ENCODE results near the gene HTR1A.

HTR1A gene

DNA sequence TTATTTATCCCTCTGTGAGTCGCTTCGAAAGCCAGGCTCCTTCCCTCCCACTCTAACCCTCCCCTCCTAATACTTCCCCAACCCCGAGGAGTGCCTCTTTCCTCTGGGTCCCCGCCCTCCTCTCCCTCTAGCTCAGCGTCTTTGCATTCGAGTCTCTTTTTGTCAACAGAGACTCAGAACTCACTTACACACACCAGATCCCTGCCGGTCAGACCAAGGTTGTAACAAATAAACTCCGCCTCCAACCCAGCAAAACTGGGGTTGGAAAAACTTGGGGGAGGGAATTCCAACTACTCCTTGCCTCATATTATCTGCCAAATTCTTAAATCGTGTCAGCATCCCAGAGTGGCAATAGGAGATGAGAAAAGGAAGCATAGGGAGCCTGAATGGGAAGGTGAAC is at the start of gene HTR1A:
Gene HTR1A (minus strand): TSS at position 167 of the 400 bp plus-strand sequence. CDS start 726 bp downstream, outside the sequence.
- peak in 2 of 56 donors; percentile 1 to 28 for DNase-seq

DNA sequence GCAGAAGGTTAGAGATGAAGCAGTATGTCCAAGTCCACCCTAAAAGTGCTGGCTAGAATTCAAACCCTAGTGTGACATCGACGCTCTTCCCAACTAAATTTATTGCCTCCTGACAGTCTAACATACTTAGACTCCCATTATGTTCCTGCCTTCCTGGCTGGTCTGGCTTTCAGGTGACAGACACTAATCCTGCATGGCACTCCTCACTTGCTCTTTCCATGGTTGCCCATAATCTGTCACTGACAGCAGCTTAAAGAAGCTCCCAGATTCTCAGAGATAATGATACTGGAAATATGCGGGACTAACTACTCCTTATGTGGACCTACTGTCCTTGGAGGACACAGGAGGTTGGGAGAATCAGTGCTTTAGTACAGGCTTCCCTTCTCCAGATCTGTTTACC is 41.7 kb upstream of the HTR1A start:
- DNase-seq = no peak

DNA sequence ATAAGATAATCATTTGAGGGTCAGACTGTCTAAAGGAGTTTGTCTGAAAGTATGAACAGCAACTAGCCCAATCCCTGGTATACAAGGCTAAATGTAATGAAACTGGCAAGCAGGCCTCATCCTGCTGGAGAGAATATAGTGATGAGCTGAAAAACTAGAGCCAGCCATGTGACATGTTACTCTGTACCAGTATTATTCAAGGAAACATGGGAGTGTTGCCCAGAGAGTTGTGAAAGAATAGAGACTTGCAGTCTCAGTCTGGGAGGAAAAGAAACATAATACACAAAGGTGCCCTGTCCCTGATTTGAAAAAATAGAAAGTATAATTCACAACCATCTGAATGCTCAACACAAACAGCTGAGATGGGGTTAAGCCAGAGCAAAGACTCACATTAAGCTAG is 37.9 kb upstream of the HTR1A start:
- peak in 15 of 56 donors; percentile 1 to 60 (median 3) for DNase-seq

DNA sequence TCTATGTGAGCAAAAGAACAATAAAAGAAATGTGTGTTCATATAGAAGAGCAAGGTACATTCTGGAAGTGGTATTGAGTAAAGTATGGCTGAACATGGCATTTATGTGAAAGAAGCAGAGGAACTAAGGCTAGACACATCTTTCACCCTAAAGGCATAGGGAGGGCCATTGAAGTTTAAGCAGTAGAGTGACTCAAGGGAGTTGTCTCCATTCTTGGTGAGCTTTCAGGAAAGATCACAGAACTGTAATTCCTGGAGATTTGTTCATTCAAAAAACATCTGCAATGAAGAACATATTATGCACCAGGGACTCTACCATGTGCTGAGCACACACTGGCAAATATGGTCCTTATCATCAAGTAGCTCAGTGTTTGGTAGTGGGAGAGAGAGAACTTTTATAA is 24.8 kb upstream of the HTR1A start:
- no peak for DNase-seq

DNA sequence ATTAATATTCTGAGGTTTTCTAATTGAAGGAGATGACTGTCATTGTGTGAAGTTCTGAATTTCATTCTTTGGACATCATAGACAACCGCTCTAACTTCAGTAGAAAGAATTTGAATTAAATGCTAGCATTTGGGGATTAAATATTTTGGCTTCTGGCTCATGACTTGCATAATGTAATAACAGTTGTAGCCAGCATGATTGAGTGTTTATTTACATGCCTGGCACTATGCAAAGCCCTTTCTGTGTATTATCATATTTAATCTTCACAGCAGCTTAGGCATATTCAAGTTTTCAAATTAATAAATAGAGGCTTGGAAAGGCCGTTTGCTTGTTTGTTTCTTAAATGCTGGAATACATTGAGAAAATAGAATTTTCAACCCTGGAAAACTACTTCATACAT is 19.6 kb upstream of the HTR1A start:
- DNase-seq = no peak

DNA sequence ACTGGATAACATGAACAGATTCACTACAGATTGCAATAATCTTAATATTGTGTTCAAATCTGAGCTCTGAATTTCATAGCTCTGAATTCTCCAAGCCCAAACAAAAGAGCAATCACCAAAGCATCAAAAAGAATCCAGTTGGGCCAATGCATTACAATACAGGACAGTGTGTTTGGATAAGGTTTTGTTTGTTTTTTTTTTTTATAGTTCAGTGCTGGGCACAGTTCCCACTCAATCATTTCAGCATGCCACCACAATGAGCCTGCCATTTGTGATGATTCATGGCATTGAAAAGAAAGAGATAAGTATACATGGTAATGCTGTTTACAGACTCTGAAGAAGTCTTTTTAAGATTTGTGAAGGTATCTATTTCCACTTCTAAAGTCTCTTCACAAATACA is 1.7 kb upstream of the HTR1A start:
- DNase-seq = no peak

DNA sequence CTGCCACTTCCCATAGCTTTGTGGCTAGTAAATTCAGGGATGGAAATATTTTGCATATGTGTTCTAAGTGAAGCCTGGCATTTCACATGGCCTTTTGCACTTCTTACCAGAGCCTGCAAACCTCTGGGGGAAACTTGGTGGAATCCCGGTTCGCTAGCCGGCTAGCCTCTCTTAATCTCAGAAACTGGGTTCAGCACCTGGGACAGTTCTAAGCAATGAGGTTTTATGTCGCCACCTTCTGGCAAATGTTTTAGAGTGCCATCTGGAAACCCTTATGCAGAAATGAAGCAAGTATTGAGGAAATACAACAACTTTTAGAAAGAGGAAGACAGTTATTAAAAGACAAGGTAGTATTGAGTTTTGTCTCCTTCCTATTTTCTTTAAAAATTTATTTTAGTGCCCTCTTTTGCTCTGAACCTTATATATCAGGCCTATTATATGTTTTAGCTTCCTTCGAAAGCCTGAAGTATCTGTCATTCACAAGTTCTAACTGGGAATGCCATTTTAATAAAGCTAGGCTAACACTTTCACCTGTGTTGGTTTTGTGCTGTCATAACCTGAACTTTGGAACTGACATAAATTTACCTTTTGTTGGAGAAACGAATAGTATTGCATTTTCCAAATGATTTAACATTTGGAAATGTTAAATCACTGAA is 963 bp upstream of the HTR1A start:
- DNase-seq = peak in 19 of 56 donors; percentile 2 to 66 (median 20)

DNA sequence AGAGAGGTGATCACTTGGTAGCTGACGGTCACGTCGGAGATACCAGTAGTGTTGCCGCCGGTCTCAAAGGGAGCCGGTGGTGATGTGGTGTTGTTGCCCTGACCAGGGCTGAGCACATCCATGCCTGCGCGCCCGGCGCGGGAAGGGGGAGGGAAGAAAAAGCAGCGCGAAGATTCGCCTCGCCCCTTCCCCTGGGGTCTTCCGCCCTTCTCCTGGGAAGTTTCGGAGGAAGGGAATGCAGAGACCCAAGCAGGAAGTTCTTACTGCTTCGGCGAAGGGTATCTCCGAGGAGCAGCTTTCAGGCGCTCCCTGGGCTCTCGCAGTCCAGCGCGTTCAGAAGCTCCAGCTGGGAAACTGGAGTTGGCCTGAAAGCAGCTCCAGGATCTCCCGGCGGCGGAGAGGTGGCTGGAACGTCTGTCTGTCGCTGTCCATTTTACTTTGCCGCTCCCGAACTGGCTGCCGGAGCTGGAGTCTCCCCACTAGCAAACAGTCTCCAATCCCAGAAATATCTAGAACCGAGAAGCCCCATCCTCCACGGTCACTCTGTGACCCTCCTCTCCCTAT is 565 bp downstream of the HTR1A start:
- DNase-seq = peak in 3 of 56 donors; percentile 3 to 37 (median 33)

DNA sequence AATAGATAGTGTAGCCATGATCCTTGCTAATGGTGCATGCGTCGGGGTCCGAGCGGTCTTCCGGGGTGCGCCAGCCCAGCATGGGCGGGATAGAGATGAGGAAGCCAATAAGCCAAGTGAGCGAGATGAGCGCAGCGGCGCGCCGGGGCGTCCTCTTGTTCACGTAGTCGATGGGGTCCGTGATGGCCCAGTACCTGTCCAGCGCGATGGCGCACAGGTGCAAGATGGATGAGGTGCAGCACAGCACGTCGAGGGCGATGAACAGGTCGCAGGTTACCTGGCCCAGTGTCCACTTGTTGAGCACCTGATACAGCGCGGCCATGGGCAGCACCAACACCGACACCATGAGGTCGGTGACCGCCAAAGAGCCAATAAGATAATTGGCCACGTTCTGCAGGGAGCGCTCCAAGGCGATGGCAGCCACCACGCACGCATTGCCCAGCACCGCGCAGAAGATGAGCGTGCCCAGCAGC is 1.1 kb downstream of the HTR1A start:
- peak in 7 of 56 donors; percentile 2 to 44 (median 26) for DNase-seq

DNA sequence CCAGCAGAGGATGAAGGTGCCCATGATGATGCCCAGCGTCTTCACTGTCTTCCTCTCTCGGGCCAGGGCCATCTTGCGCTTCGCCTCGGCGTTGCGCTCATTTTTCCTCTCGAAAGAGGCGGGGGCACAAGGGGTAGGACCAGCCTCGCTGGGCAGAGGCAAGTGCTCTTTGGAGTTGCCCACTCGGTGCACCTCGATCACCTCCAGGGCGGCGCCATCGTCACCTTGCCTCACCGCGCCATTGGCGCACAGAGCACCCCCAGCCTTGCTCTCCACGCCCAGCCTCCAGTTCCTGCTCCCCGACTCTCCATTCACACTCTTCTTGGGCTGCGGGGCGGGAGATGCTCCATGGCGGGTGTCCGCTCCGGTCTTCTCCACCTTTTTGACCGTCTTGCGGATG is 1.6 kb downstream of the HTR1A start:
- peak in 4 of 56 donors; percentile 9 to 44 (median 25) for DNase-seq

DNA sequence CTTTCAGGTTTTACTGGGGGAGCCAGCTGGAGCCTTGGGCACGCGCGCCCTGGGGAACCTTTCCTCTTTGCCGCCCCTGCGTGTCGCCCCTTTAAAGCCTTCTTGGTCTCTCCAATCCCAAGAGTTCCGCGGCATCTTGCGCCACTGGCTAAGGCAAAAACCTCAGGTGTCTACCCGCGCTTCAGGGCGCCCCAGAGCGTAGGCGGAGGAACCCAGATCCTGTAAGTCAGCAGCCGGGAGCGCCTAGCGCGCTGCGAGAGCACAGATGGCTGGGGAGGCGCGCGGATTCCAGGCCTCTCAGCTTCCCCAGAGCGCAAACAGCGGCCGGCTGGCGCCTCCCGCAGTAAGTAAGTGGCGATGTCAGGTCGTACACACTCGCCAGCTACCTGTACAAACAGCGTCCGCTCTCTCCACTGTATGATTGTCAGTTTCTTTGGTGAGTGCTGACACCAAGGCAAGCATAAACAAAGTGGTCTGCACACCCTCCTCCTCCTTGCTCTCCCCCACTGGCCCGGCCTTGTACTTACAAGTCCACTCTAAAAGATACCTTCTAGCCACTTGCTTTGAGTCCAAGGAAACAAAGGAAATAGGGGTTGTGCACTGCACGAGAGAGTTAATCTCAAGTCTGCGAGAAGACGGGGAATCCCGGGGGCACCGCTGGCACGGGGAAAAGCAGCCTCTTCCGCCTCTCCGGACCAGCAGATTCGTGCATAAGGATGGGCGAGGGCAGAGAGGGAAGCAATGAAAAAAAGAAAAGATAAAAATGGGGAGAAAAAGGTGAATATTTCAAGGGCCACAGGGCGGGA is 2.9 kb downstream of the HTR1A start:
- peak in 24 of 56 donors; percentile 8 to 64 (median 48) for DNase-seq

DNA sequence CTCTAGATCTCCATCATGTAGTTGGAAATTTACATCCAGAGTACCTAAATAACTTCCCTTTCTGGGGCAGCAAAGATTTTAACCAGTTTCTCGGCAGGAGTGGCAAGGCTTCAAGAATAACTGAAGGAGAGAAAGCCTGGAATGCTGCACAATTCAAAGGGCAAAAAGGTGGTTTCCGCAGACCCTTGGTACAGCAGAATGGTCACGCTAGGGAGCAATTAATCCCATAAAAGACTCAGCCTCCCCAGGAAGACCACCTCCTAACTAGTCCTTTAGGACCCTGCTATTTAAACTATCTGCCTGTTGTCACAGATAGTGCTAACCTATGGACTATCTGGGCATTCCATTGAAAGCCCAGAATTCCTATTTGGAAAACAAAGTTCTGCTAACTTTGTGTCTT is 3.6 kb downstream of the HTR1A start:
- DNase-seq = no peak

DNA sequence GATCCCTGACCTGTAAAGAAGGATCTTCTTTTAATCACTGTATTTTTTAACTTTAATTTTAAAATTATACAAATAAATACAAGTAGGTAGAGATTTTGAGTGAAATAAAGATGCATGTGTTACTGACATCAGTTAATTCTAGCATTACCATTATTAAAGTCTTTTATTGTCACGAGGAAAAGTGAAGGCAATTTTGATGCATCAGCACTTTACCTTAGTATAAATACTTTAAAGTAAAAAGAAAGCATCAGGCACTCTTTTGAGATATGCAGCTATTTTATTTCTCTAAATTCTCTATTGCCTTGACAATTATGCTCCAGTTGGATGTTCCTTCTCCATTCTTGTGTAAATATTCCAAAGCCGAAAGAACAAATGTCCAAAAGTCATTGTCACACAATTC is 4.6 kb downstream of the HTR1A start:
- no peak for DNase-seq

DNA sequence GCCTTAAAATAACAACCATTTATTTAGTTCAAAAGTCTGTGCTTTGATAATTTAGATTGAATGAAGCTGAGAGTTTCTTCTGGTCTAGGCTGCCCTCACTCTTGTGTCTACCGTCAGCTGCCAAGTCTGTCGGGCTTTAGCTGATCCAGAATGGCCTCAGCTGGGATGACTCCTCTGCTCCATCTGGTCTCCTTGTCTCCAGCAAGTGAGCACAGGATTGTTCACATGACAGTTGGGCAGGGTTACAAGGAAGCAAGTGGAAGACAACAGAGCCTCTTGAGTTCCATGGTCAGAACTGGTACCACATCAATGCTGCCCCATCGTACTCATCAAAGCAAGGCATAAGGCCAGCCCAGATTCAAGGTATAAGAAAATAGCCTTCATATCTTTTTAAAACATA is 9.0 kb downstream of the HTR1A start:
- DNase-seq = no peak

DNA sequence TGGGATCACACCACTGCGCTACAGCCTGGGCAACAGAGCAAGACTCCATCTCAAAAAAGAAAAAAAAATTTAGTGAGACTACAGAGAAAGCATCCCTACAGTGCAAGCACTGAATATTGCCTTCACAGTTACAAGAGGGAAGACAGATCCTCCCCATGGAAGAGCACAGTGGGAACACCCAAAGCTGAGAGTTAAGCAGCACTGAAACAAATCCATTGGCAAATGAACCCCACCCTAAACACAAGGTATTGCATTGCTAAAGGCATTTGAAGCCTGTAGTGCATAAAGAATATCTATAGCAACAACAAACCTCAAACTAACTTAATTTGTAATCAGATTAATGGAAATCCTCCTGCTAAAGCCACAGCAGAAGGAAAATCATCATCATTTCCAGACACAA is 27.1 kb downstream of the HTR1A start:
- no peak for DNase-seq

DNA sequence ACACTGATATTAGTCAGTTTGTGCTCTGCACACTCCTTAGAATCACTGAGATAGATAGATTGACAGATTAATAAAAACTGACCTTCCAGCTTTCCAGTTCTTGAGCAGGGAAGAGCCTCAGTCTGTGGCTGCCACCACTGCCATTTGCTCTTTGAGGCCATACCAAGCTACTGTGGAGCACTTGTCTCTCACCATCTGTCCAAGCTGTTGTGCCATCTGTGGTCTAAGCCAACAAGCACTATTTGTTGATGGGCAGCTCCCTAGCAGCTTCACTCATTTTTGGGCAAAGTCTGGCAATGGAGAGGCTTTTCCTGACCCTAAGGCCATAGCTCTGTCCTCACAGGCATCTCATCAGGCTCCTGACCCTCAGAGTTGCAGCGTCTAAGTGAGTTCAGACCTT is 30.4 kb downstream of the HTR1A start:
- DNase-seq = no peak

DNA sequence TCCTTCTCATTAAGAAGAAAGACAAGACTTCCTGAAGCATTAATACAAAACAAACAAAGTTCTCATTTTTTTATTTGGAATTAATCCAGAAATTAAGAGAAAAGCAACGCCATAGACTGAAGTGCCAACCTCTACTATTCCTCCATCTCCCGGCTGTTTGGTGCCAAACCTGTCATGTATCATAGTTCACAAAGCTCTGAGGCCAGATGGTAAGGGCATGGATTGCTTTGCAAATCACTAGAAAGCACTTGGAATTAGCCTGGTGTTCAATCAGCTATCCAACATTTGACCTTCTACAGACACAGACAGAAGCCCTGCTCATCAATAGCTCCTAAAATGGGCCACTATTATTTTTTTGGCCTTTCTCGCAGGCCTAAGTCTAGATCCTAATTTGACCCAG is 33.8 kb downstream of the HTR1A start:
- DNase-seq = no peak

DNA sequence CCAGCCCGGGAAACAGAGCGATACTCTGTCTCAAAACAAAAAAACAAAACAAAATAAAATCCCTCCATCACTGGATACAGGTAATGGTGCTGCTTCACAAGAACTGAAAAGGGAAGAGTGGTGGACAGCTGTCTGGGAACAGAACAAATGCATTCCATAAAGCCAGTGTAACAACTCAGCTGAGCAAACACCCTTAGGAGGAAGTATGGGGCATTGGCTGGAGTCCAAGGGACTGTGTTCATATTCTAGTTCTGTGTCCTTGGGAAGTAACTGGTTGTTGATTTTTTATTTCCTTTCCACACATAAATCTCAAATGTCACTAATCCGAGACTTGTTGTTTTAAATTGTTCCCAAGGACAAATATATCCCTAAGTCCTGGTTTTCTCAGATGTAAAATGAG is 38.3 kb downstream of the HTR1A start:
- DNase-seq = no peak

DNA sequence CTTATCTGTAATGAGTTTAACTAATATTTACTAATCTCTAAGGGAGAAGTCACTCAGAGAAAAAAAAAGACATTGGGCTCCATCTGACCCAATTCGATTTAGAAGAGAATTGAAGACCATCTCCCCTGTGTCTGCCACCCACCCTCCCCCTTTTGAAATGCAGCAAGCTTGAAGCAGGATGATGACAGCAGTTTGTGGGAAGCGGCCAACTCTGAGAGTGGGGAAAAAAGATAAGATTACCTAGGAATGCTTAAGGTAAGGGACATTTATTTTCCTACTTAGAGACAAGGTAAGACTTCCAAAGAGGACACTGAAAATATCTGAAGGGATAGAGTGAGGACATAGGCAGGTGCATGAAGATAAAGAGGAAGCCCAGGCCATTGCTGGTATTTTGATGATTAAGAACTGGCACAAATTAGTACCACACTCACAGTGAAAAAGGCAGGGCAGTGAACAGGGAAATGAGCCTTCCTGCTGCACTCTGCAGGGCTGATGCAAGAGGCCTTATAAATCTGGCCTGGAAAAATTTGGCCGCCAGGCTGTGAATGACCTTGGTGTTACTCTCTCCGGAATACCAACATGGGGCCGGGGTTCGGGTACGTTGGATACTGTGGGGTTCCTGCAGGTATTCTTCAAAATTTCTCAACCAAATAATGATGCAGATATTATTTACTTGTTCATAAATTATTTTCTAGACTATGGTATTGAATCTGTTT is 42.3 kb downstream of the HTR1A start:
- no peak for DNase-seq

DNA sequence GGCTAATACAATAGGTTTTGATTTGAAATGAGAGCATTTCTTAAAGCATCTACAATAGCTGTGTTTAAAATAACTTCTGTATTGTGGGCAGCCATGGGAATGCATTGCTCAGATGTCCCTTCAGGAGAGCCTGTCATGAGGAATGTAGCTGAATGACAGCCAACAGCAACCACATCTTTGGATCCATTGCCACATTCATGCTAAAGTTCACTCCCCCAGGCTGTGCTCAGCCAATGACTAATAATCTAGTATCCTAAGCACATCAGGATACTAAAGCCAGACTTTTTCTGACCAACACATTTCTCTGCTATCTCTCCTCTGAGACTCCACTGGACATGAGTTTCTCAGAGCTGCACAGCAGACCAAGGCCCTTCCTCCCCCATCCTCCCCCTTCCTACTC is 45.5 kb downstream of the HTR1A start:
- DNase-seq = no peak

DNA sequence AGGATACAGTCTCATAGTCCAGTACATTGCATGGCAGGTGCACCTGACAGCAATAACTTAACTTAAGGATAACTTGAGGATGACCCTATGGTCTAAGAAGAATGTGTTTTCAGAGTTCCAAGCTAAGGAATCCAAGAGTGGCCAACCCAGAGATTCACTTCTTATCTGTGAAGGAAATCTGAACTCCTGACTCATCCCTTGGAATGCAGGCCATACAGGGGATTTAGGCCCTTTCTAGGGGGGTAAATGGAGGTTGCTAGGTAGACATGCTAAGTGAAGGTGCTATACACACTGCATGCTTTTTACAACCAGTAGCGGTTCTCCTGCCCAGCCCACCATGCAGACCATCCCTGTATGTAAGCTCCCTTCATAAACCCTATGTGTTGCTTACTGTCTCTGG is 50.4 kb downstream of the HTR1A start:
- DNase-seq = no peak
